ENCODE measurements around the gene NEDD8.

The NEDD8 gene

DNA sequence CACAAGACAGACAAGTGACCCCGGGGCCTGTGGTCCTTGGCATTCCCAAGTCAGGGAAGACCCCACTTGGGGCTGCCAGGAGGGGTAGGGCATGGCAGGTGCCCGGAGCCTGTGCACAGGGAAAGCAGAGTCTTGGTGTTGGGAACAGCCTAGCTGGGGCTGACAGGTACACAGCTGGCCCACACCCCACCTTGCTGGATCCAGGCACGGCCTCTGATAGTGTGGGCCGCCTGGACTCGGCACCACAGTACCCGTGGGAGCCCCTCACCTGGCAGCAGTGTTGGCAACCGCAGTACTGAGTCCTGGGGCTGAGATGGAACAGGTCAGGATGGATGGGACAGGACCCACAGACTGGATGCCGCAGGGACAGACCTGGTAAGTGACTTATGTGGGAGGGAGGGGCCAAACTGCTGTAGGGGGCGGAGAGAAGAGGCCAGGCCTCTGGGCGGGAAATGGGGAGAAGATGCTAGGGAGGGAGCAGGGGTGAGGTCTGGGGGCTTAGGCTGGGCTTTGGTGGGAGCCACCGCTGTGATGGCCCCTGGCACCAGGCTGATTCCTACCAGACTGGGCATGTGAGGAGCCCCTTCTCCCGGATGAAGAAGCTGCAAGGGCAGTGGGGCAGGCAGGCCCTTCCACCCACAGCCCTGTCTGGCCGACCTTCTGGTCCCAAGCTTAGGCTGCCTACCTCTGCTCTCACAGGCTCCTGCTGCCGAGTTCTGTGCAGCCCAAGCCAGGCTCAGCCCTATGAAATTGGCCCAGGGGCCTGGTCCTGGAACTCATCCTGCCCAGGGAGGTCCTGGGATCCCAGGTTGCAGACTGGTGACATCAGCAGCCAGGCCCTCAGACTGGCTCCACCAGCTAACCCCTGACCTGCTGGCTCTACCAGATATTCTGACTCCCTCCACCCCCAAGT is 30.9 kb upstream of the NEDD8 start, which contains the start of gene TGM1:
Gene TGM1 (minus strand): TSS at position 357 of the 913 bp plus-strand sequence. CDS start 825 bp downstream, outside the sequence.
- peak; percentile 95 for DNase-seq

GRCh38 chr14:24261969-24262327 is 29.8 kb upstream of the NEDD8 start:
- DNase-seq, result no peak

DNA sequence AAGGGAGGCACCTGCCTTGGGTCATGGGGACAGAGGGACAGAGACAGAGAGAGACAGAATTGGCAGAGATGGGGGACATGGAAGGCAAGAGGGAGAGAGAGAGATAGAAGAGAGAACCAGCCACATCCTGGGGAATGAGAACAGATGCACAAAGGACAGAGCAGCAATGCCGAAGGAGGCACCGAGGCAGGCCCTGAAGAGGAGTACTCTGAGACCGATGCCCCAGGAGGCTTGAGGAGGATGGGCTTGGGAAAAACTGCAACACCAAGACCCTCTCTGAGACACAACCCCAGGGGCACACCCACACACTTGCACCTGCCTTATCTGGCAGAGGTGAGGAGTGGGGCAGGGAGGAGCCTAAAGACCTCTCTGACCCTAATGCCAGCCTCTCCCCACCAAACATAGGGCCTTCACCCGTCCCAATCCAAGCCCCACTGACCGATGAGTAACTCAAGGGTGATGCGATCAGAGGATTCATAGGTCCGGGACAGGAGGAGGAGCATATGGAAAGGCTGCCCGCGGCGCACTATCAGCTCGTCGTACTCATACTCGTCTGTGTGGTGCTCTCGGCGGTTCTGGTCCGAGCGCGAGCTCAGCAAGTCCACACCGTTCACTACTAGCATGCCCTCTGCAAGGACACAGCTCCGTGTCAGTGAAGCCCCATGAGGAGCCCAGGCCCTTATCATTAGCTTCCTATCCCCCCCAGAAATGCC is 29.2 kb upstream of the NEDD8 start:
- DNase-seq, result no peak

GRCh38 chr14:24260780-24261157 is 28.6 kb upstream of the NEDD8 start:
- no peak for DNase-seq

DNA sequence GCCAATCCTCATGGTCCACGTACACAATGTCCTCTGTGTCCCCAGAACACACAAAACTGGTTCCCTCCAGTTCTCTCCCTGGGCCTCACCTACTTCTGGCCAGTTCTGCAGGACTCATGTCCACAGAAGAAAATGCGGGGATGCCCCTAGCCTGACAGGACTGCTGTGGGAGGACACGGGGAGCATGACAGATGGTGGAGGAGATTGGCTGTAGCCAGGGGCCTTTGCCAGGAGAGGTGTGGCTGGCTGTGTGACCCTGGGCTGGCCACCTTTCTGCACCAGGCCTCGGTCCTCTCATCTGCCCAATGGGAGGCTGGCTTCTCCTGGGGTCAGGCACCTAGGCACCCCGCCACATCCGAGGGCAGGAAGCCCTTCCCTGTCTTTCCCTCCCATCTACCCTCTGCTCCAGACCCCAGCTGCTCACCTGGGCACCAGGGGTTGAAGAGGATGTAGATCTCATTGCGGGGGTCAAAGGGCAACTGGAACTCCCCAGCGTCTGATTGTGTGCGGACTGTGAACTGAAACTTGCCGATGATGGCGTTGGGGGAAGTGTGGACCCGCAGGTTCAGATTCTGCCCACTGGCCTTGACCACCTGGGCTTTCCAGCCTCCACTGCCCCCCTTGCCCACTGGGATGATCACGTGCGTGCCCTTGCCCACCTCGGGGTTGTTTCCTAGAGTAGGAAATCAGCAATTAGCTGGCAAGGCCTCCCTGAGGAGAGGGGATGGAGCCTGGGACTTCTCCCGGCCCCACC is 28.0 kb upstream of the NEDD8 start:
- DNase-seq, result no peak

GRCh38 chr14:24259282-24260025 is 27.3 kb upstream of the NEDD8 start:
- no peak for DNase-seq

GRCh38 chr14:24258548-24259265 is 26.5 kb upstream of the NEDD8 start:
- no peak for DNase-seq

DNA sequence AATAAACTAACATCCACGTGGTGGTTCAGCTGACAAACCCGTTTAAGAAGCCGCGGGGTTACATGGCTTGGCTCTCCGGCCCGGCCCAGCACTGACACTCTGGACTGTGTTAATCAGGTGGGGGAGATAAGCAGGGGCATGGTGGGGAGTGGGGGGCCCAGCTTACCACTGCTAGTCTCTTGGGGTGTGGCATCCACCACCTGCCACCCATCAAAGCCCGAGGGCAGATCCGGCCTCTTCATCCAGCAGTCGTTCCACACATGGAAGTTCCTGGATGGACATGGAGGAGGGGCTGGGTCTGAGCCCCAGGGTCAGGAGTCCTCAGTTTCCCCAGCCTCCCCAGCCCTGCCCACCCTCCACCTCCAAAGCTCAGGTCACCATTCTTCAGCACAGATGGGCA is 26.0 kb upstream of the NEDD8 start:
- no peak for DNase-seq

DNA sequence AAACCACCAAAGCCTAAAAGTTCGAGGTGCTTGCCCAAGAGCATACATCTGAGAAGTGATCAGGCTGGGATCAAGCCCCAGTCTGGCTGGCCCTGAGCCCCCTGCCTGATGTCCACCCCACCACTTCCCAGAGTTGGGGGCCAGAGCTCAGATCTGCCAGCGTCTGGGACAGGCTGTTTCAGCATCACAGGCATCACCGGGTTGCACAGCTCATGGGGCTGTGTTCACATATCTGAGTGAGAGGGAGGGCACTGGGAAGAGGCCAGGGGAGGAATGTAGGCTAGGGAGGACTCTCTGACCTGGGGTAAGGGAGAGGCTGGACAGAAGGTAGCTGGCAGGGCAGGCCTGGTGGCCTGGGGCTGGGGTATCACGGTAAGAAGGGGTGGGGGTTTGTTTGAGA is 24.8 kb upstream of the NEDD8 start:
- no peak for DNase-seq

GRCh38 chr14:24255931-24256711 is 24.0 kb upstream of the NEDD8 start:
- no peak for DNase-seq

- DNase-seq, result no peak
These were observed 23.3 kb upstream of the NEDD8 start for GRCh38 chr14:24255438-24255837.

- DNase-seq, result no peak
These were observed 22.6 kb upstream of the NEDD8 start for GRCh38 chr14:24254630-24255392.

GRCh38 chr14:24253936-24254335 is 21.8 kb upstream of the NEDD8 start:
- peak; percentile 26 for DNase-seq

GRCh38 chr14:24252289-24253124 is 20.3 kb upstream of the NEDD8 start:
- no peak for DNase-seq

DNA sequence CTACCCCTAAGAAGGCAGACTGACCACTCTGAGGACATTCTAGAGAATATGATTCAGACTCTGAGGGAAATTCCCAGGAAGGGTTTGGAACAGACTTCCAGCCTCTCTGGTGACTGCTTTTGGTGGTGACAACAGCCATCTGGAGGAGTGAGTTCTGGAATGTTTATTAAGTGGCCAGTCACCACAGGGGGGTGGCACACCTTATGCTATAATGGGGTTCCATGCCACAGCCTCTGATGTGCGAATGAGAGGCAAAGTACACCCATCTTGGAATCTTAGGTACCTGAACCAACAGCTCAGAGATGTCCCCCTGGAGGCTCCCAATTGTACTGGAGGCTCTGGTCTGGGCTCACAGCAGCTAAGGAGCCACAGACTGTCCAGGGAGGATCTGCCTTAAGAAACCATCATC is 19.7 kb upstream of the NEDD8 start:
- no peak for DNase-seq

- no peak for DNase-seq
These were observed 18.2 kb upstream of the NEDD8 start for GRCh38 chr14:24250354-24250753.

DNA sequence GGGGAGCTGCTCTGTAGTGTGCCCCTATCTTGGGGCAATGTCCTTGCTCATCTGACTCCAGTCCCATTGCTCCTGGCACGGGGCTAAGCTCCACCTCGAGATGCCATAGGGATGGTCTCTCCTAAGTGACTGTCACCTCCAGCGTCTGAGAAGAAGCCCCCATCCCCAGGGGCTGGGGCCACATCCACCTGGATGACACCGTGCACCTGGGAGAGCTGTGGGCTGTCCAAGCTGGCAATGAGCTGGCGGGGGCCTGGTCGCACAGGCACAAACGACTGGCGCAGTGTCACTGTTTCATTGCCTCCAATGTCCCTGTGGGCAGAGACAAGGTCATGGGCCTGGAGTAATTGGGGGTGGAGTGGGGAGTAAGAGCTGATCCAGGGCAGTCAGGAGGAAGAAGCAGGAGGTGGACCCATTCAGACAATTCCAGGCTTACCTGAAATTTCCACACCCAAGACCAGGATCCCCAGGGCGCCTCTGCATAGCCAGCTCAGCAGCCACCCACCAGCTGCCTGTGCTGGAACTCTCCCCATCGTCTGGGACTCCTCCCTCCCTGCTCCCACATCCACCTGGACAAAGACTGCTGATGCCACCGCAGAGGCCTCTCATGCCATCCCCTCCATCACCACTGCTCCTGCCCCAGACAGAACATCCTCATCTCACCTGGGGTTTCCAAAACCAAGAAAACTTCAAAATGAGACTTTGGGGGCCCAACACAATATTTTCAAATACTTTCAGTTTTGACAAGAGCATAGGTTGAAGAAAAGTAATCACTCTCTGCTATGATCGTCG is 17.3 kb upstream of the NEDD8 start:
- no peak for DNase-seq

- no peak for DNase-seq
These were observed 15.3 kb upstream of the NEDD8 start for GRCh38 chr14:24247422-24247821.

Measured in islet precursor cell (in vitro differentiated cells).